ENCODE results near the gene SEC31A.

Gene SEC31A

DNA sequence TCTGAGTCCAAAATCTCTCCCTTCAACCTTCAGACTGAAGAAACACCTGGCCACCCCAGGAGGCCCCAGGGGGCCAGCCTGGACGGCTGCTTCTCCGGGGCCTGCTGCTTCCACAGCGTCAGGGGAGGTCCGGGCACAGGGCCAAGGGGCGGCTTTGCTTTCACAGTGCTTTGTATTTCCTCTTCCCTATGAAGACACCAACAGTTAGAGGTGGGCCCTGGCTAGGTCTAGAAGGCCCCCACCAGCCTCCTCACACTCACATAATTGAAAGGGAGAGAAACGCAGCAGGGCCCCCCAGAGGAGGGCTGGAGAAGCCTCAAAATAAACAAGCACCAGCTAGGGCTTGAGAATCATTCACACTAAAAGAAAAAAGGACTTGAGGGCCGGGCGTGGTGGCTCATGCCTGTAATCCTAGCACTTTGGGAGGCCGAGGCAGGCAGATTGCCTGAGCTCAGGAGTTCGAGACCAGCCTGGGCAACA, 110.2 kb downstream of the SEC31A start (continued):
- TF ChIP-seq SP2 (tag by site-specific recombination; IDR thresholded peaks at IDR 0.05), result peak; percentile 15; the same call in 1 of the 2 replicates
- TF ChIP-seq, protein P1, sequence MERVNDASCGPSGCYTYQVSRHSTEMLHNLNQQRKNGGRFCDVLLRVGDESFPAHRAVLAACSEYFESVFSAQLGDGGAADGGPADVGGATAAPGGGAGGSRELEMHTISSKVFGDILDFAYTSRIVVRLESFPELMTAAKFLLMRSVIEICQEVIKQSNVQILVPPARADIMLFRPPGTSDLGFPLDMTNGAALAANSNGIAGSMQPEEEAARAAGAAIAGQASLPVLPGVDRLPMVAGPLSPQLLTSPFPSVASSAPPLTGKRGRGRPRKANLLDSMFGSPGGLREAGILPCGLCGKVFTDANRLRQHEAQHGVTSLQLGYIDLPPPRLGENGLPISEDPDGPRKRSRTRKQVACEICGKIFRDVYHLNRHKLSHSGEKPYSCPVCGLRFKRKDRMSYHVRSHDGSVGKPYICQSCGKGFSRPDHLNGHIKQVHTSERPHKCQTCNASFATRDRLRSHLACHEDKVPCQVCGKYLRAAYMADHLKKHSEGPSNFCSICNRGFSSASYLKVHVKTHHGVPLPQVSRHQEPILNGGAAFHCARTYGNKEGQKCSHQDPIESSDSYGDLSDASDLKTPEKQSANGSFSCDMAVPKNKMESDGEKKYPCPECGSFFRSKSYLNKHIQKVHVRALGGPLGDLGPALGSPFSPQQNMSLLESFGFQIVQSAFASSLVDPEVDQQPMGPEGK (tag by site-specific recombination; IDR thresholded peaks at IDR 0.05), result peak; percentile 85; the same call in 1 of the 2 replicates
- TF ChIP-seq, protein P2, sequence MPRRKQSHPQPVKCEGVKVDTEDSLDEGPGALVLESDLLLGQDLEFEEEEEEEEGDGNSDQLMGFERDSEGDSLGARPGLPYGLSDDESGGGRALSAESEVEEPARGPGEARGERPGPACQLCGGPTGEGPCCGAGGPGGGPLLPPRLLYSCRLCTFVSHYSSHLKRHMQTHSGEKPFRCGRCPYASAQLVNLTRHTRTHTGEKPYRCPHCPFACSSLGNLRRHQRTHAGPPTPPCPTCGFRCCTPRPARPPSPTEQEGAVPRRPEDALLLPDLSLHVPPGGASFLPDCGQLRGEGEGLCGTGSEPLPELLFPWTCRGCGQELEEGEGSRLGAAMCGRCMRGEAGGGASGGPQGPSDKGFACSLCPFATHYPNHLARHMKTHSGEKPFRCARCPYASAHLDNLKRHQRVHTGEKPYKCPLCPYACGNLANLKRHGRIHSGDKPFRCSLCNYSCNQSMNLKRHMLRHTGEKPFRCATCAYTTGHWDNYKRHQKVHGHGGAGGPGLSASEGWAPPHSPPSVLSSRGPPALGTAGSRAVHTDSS (tag by site-specific recombination; IDR thresholded peaks at IDR 0.05), result no peak
- TF ChIP-seq, protein P3, sequence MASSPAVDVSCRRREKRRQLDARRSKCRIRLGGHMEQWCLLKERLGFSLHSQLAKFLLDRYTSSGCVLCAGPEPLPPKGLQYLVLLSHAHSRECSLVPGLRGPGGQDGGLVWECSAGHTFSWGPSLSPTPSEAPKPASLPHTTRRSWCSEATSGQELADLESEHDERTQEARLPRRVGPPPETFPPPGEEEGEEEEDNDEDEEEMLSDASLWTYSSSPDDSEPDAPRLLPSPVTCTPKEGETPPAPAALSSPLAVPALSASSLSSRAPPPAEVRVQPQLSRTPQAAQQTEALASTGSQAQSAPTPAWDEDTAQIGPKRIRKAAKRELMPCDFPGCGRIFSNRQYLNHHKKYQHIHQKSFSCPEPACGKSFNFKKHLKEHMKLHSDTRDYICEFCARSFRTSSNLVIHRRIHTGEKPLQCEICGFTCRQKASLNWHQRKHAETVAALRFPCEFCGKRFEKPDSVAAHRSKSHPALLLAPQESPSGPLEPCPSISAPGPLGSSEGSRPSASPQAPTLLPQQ (tag by site-specific recombination; IDR thresholded peaks at IDR 0.05), result peak; percentile 91
- TF ChIP-seq ZBTB48 (tag by site-specific recombination; IDR thresholded peaks at IDR 0.05), result peak; percentile 67
- TF ChIP-seq HIC1 (tag by site-specific recombination; IDR thresholded peaks at IDR 0.05), result 0 out of 2 replicates have a peak, but pooled peaks have one; percentile 30
- TF ChIP-seq ZNF26 (tag by site-specific recombination; IDR thresholded peaks at IDR 0.05), result no peak
- TF ChIP-seq SCRT1 (tag by site-specific recombination; IDR thresholded peaks at IDR 0.05; ENCODE audit: borderline replicate concordance), result no peak
- TF ChIP-seq KLF10 (tag by site-specific recombination; IDR thresholded peaks at IDR 0.05), result 0 out of 2 replicates have a peak, but pooled peaks have one; percentile 23
- no peak for TF ChIP-seq ZNF530 (tag by site-specific recombination; IDR thresholded peaks at IDR 0.05; ENCODE audit: low read depth)
- TF ChIP-seq REPIN1 (tag by site-specific recombination; IDR thresholded peaks at IDR 0.05; ENCODE audit: low read depth), result no peak
- TF ChIP-seq TRIM28 (IDR thresholded peaks at IDR 0.05; ENCODE audit: borderline replicate concordance, low read length), result no peak; the same call in 1 of the 2 replicates
- TF ChIP-seq ZXDB (tag by site-specific recombination; IDR thresholded peaks at IDR 0.05), result peak; percentile 35; the same call in 1 of the 2 replicates
- peak; percentile 32; the same call in 1 of the 2 replicates for TF ChIP-seq ZBTB17 (tag by site-specific recombination; IDR thresholded peaks at IDR 0.05)
- TF ChIP-seq ZFP69B (tag by site-specific recombination; IDR thresholded peaks at IDR 0.05), result peak; percentile 88
- TF ChIP-seq ZNF561 (tag by site-specific recombination; IDR thresholded peaks at IDR 0.05; ENCODE audit: borderline replicate concordance), result peak; percentile 75; the same call in 1 of the 2 replicates
- TF ChIP-seq GLI4 (tag by site-specific recombination; IDR thresholded peaks at IDR 0.05), result no peak
- TF ChIP-seq GLIS1 (tag by site-specific recombination; IDR thresholded peaks at IDR 0.05), result peak; percentile 99
- peak; percentile 50 for TF ChIP-seq GLIS2 (tag by site-specific recombination; IDR thresholded peaks at IDR 0.05)
- TF ChIP-seq, protein P4, sequence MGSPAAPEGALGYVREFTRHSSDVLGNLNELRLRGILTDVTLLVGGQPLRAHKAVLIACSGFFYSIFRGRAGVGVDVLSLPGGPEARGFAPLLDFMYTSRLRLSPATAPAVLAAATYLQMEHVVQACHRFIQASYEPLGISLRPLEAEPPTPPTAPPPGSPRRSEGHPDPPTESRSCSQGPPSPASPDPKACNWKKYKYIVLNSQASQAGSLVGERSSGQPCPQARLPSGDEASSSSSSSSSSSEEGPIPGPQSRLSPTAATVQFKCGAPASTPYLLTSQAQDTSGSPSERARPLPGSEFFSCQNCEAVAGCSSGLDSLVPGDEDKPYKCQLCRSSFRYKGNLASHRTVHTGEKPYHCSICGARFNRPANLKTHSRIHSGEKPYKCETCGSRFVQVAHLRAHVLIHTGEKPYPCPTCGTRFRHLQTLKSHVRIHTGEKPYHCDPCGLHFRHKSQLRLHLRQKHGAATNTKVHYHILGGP (tag by site-specific recombination; IDR thresholded peaks at IDR 0.05), result no peak
